GM19463 (cell line): ENCODE results near the gene PLEKHH2.
"Not testable (repeated sequence)": the region's sequence is repeated elsewhere in the genome, so short reads cannot be mapped to it uniquely, and the experiment has no call there.

Experiments
- ATAC-seq: cut with Tn5 transposase; IDR thresholded peaks from one replicate; pipeline ENCODE4 v1.9.1; 2021; ENCODE audit warnings: mild to moderate bottlenecking, moderate library complexity; ENCODE audit not compliant: unreplicated experiment

PLEKHH2 gene

DNA sequence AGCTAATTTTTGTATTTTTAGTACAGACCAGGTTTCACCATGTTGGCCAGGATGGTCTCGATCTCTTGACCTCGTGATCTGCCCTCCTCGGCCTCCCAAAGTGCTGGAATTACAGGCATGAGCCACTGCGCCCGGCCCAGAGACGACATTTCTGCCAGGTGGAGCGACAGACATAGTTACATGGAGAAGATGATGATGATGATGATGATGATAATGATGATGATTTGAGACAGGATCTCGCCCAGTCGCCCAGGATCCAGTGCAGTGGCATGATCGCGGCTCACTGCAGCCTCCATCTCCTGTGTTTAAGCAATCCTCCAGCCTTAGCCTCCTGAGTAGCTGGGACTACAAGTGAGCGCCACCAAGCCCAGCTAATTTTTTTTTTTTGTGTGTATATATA lies 907 bp upstream of the PLEKHH2 start:
- not testable (repeated sequence) for ATAC-seq

DNA sequence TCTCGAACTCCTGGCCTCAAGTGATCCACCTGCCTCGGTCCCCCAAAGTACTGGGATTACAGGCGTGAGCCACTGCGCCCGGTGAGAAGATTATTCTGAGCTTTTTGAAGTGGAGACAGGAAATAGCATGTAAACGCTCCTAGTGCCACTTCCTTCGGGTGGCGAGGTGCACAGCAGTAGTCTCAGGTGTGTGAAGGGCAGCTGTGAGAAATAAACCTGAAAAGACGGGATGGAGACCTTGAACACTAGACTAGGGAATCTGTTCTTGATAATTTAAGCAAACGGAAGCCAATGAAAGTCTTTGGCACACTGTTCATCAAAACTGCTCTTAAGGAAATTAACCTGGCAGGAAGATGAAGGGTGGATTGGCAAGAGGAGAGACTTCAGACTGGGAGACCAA lies 439 bp upstream of the PLEKHH2 start:
- no peak for ATAC-seq

DNA sequence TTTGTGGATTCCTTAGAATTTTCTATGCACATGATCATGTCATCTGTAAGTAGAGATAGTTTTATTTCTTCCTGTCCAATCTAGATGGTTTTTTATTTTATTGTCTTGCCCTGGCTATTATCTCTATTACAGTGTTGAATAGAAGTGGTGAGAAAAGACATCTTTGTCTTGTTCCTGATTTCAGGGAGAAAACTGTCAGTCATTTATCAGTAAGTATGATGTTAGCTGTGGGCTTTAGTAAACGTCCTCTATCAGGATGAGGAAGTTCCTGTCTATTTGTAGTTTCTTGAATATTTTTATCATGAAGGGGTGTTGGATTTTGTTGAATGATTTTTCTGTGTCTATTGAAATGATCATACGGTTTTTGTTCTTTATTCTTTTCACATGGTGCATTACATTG lies 5.3 kb downstream of the PLEKHH2 start:
- ATAC-seq, result no peak

DNA sequence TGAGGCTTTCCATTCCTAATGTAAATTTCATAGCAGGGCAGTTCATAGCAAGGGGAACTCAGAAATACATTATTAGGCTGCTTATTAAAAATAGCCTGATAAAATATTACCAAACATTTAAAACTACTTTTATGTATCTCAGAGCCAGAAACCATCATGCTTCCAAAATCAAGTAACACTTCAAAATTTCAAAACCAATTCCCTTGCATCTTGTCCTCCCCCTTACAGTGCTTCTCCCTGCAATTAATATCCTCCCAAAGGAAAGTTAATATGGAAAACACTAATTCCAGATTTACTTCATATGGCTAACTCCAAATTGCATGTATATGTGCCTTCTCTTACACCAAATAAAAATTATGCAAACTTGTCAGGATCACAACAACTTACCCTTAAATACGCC lies 6.6 kb downstream of the PLEKHH2 start:
- ATAC-seq, result no peak

DNA sequence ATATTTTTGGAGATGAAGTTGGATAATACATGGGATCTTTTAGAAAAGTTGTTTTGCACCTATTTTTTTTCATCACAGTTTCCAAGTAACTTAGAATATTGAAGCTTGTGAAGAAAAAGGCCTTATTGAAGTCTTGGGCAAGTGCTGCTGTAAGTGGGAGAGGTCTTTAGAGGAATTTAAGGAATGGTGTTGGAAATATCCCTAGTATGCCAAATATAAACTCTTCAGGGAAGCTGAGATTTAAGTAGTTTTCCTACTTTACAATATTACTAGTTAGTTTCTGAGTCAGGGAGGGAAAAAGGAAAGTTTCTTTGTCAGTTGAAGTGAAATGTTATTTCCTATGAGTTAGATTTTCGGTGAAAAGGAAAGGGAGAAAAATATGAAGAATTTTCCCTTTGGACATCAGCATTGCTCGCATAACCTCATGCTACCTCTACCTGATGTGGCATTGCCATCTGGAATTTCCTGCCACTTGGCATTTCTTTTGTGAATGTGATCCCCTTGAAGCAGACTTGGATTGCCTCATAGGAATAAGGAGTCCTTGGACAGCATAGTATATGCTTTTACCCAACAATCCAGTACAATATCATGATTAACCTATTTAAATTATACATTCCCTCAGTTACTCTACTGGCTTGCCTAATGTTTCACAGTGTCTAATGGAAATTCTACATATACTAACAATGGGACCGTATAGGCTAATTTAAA lies 12.1 kb downstream of the PLEKHH2 start:
- no peak for ATAC-seq

GRCh38 chr2:43653506-43653905 lies 16.4 kb downstream of the PLEKHH2 start:
- ATAC-seq, result no peak

- ATAC-seq, result no peak
Observed at GRCh38 chr2:43657241-43657640, 20.2 kb downstream of the PLEKHH2 start.

- no peak for ATAC-seq
Observed at GRCh38 chr2:43675646-43676321, 38.7 kb downstream of the PLEKHH2 start.

DNA sequence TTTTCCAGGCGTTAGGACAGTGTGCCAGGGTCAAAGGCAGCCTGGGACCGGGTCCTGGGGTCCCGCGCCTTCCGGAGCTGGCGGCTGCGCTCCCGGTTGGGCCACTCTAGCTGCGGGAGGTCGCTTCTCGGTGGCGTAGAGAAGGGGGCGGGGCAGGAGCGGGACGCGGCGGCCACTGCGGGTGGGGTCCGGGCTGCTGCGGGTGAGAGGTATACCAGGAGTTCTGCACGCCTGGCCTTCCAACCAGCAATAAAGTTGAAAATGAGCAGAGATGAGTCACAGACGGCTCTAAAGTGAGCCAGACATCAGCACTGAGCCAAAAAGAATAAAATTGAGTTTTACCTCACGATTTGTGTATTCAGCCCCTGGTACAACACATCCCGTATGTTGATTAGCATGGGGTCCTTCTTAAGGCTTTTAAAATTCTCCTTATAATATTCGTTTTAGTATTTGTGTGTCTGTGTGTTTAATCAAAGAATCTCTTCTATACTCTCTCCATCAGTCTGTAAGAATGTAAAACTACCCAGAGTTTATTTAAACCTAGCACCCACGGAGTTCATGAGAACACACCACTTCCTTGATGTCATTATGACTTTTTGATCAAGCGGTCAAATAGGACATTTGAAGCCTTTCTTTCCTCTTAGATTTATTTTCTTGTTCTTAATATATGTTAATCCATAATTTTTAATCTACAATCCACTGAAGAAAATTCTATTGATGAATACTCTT lies 39.4 kb downstream of the PLEKHH2 start, which contains the start of gene C1GALT1C1L:
Gene C1GALT1C1L, minus strand, starts transcription at position 108 of the 729 bp plus-strand sequence. Its CDS starts 107 bp downstream, at position 1.
- ATAC-seq, result no peak

GRCh38 chr2:43677783-43678182 lies 40.7 kb downstream of the PLEKHH2 start:
- not testable (repeated sequence) for ATAC-seq

DNA sequence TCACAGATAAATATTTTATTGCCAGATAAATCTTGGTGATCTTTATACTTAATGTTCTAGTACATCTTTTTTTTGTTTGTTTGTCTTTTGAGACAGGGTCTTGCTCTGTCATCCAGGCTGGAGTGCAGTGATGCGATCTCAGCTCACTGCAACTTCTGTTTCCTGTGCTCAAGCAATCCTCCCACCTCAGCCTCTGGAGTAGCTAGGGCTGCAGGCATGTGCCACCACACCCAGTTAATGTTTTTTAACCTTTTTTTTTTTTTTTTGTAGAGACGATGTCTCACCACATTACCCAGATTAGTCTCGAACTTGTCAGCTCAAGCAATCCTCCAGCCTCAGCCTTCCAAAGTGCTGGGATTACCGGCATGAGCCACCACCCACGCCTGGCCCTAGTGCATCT lies 48.3 kb downstream of the PLEKHH2 start:
- no peak for ATAC-seq

DNA sequence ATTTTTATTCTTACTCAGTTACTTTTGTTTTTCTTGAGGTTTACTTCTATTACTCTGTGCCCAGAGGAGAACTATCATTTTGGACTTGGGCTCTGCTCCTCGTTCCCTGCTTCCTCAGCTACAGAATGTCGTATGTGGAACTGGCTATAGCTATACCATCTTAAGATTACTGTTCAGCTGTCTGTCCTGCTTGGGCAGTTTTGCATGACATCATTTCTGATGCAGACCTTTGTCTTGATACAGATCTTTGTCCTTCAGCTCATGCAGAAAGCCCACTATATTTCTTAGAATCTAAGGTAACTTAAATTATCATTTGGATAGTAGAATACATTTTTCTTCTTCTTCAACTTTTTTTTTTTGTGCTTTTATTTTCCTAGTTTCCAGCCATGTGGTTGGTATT lies 52.9 kb downstream of the PLEKHH2 start:
- ATAC-seq, result no peak

- ATAC-seq, result no peak
Observed at GRCh38 chr2:43692428-43692994, 55.5 kb downstream of the PLEKHH2 start.

DNA sequence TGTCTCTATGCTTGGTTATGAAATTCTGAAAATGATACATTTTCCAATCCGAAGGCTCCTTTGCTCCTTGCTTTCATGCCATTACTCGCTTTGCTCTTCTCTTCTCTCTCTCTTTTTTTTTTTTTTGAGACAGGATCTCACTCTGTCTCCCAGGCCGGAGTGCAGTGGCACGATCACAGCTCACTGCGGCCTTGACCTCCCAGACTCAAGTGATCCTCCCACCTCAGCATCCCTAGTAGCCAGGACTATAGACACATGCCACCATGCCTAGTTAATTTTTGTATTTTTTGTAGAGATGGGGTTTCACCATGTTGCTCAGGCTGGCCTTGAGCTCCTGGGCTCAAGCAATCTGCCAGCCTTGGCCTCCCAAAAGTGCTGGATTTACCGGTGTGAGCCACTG lies 61.1 kb downstream of the PLEKHH2 start:
- not testable (repeated sequence) for ATAC-seq

GRCh38 chr2:43699761-43700160 lies 62.7 kb downstream of the PLEKHH2 start:
- ATAC-seq, result no peak

GRCh38 chr2:43701111-43701510 lies 64.1 kb downstream of the PLEKHH2 start:
- no peak for ATAC-seq

- ATAC-seq, result no peak
Observed at GRCh38 chr2:43707255-43708015, 70.4 kb downstream of the PLEKHH2 start.

DNA sequence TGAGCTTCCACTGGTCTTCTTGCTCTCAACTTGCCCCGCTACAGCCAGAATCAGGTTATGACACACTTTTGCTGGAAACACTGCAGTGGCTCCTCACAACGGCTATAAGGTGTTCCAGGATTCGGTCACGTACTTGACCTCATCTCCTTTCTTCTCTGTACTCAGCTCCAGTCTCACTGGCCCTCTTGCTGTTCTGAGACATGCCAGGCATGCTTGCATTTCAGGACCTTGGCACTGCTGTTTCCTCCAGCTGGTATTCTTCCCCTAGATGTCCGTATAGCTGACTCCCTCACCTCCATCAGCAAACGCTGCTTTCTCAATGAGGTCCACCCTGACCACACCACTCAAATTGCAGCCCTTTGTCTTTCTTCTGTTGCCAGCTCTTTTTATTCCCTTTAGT lies 71.1 kb downstream of the PLEKHH2 start:
- no peak for ATAC-seq

DNA sequence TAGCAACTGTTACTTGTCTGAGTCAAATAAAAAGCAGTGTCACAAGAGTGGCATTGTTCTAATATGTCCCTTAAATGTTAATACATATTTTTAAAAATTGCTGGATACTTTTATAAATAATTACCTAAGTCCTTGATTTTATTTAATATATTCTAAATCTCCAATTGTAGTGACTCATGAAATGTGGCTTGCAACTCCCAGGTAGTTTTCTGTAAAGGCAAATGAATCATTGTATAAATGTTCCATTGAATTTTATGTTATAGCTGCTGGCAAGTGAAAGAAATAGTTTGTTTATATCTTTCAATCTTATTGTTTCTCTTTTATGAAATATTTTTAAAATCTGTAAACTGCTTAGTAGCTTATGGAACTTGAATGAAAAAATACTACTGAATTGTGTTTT lies 71.8 kb downstream of the PLEKHH2 start:
- ATAC-seq, result no peak

- ATAC-seq, result no peak
Observed at GRCh38 chr2:43710866-43711265, 73.8 kb downstream of the PLEKHH2 start.

DNA sequence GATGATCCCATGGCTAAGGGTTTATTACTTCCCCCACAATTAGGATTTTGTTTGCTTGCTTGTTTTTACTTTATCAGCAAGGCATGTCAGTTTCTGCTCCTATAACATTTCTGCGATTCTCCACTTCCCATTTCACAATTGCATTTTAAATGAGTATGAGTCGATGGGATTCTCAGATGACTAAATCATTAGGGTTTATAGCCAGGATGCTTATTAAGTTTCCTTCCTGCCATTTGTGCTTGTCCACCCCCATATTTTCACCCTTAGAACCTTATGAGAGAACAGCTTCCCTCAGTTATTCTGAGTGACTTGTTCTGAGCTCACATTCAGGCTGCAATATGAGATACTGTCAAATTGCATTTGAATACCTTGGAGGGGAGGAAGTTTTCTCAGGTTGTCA lies 77.1 kb downstream of the PLEKHH2 start:
- ATAC-seq, result no peak
